Neuronal stem cell (in vitro differentiated cells): Measurements from ENCODE around the gene VPS13D. TPM values are rescaled to one million over a fixed set of nuclear protein-coding genes. Genes with fewer than 3 reads are reported as not detected.

ENCODE experiments used
- DNase-seq: peaks from one replicate; pipeline ENCODE4 v3.0.0-alpha.2; 2013; ENCODE audit warnings: low spot score
- H2AFZ ChIP-seq: one replicate; pipeline ENCODE4 v1.6.1; 2013; ENCODE audit warnings: mild to moderate bottlenecking, low read length, inconsistent platforms
- H2AK5ac ChIP-seq: 2 replicates; pipeline ENCODE4 v1.6.1; 2013; ENCODE audit warnings: low read depth, mild to moderate bottlenecking, inconsistent platforms, low read length, moderate library complexity, mixed read lengths
- H2BK120ac ChIP-seq: 2 replicates; pipeline ENCODE4 v1.6.1; 2013; ENCODE audit warnings: low read depth, mild to moderate bottlenecking, inconsistent platforms, low read length, moderate library complexity, mixed read lengths
- H2BK12ac ChIP-seq: one replicate; pipeline ENCODE4 v1.6.1; 2013; ENCODE audit warnings: low read length, inconsistent platforms
- H2BK15ac ChIP-seq: 2 replicates; pipeline ENCODE4 v1.6.1; 2013; ENCODE audit warnings: mild to moderate bottlenecking, low read length, inconsistent platforms, mixed read lengths
- H2BK5ac ChIP-seq: one replicate; pipeline ENCODE4 v1.6.1; 2013; ENCODE audit warnings: inconsistent platforms, mild to moderate bottlenecking, low read length, moderate library complexity
- H3K14ac ChIP-seq: one replicate; pipeline ENCODE4 v1.6.1; 2013; ENCODE audit warnings: low read length, inconsistent platforms
- H3K18ac ChIP-seq: 2 replicates; pipeline ENCODE4 v1.6.1; 2013; ENCODE audit warnings: low read length, inconsistent platforms
- H3K23ac ChIP-seq: 2 replicates; pipeline ENCODE4 v1.6.1; 2013; ENCODE audit warnings: low read depth, mild to moderate bottlenecking, mixed read lengths, low read length, inconsistent platforms; ENCODE audit not compliant: poor library complexity
- H3K27ac ChIP-seq: replicated peaks from 3 replicates; pipeline ENCODE4 v1.5.1; 2013; ENCODE audit warnings: low read length, inconsistent platforms
- H3K27me3 ChIP-seq, 3 experiments: 2 replicates each; pipeline ENCODE4 v1.6.1; 2013; ENCODE audit warnings: low read length in 3 of 3, mild to moderate bottlenecking in 2 of 3, inconsistent platforms in 1 of 3, low read depth in 1 of 3, mixed read lengths in 1 of 3, moderate library complexity in 1 of 3; ENCODE audit not compliant: control insufficient read depth in 3 of 3, insufficient read depth in 3 of 3
- H3K36me3 ChIP-seq, 2 donors: replicated peaks in 1 of 2; 2 replicates each; pipeline ENCODE4 v1.6.1; 2013; ENCODE audit warnings: low read length in 2 of 2; ENCODE audit not compliant: control insufficient read depth in 2 of 2, insufficient read depth in 2 of 2
- H3K4ac ChIP-seq: 2 replicates; pipeline ENCODE4 v1.6.1; 2013; ENCODE audit warnings: inconsistent platforms, mild to moderate bottlenecking, low read length, moderate library complexity
- H3K4me1 ChIP-seq, 2 donors: 1 replicate in 1 of 2; 2 replicates in 1 of 2; pipeline ENCODE4 v1.6.1; 2013; ENCODE audit warnings: low read length in 2 of 2, low read depth in 1 of 2; ENCODE audit not compliant: control insufficient read depth in 2 of 2, insufficient read depth in 1 of 2
- H3K4me2 ChIP-seq: one replicate; pipeline ENCODE4 v1.6.1; 2013; ENCODE audit warnings: mild to moderate bottlenecking, low read length, inconsistent platforms; ENCODE audit not compliant: insufficient read depth, poor library complexity, severe bottlenecking
- H3K4me3 ChIP-seq, 2 donors: 2 replicates each; pipeline ENCODE4 v1.5.1; 2013; ENCODE audit warnings: low read length in 2 of 2, mild to moderate bottlenecking in 2 of 2, inconsistent platforms in 1 of 2, moderate library complexity in 1 of 2
- H3K79me1 ChIP-seq: one replicate; pipeline ENCODE4 v1.6.1; 2013; ENCODE audit warnings: low read depth, mild to moderate bottlenecking, inconsistent platforms, low read length, moderate library complexity
- H3K9ac ChIP-seq: one replicate; pipeline ENCODE4 v1.6.1; 2013; ENCODE audit warnings: mild to moderate bottlenecking, low read depth, low read length, inconsistent platforms; ENCODE audit not compliant: poor library complexity
- H3K9me3 ChIP-seq, 2 donors: replicated peaks in 1 of 2; 2 replicates each; pipeline versions ENCODE3 to v1.6.1; 2013; ENCODE audit warnings: low read length in 2 of 2, mild to moderate bottlenecking in 2 of 2, inconsistent platforms in 1 of 2, low read depth in 1 of 2, mixed read lengths in 1 of 2, moderate library complexity in 1 of 2; ENCODE audit not compliant: control insufficient read depth in 2 of 2, insufficient read depth in 1 of 2
- H4K8ac ChIP-seq: one replicate; pipeline ENCODE4 v1.6.1; 2013; ENCODE audit warnings: low read depth, mild to moderate bottlenecking, inconsistent platforms, low read length, moderate library complexity
- H4K91ac ChIP-seq: one replicate; pipeline ENCODE4 v1.6.1; 2013; ENCODE audit warnings: low read length, low read depth, mild to moderate bottlenecking, inconsistent platforms; ENCODE audit not compliant: poor library complexity
- WGBS, 2 donors: extraction: QIAGEN DNeasy Blood & Tissue Kit; methylation state at CpG; one replicate each; pipeline ENCODE4 v1.1.7; 2013; ENCODE audit warnings: missing lambda C conversion rate in 2 of 2, mixed read lengths in 1 of 2; ENCODE audit not compliant: insufficient read length in 2 of 2, insufficient replicate concordance in 1 of 2; ENCODE audit errors: extremely low coverage in 2 of 2; 5-methylcytosine and 5-hydroxymethylcytosine counted together
- polyA plus RNA-seq, 2 experiments: library from polyadenylated mRNA; stranded (reverse); fragments of 200-250 nt; gene quantifications; one replicate each; pipeline ENCODE4 v1.2.3, GENCODE V29; 2013

VPS13D gene, protein sequence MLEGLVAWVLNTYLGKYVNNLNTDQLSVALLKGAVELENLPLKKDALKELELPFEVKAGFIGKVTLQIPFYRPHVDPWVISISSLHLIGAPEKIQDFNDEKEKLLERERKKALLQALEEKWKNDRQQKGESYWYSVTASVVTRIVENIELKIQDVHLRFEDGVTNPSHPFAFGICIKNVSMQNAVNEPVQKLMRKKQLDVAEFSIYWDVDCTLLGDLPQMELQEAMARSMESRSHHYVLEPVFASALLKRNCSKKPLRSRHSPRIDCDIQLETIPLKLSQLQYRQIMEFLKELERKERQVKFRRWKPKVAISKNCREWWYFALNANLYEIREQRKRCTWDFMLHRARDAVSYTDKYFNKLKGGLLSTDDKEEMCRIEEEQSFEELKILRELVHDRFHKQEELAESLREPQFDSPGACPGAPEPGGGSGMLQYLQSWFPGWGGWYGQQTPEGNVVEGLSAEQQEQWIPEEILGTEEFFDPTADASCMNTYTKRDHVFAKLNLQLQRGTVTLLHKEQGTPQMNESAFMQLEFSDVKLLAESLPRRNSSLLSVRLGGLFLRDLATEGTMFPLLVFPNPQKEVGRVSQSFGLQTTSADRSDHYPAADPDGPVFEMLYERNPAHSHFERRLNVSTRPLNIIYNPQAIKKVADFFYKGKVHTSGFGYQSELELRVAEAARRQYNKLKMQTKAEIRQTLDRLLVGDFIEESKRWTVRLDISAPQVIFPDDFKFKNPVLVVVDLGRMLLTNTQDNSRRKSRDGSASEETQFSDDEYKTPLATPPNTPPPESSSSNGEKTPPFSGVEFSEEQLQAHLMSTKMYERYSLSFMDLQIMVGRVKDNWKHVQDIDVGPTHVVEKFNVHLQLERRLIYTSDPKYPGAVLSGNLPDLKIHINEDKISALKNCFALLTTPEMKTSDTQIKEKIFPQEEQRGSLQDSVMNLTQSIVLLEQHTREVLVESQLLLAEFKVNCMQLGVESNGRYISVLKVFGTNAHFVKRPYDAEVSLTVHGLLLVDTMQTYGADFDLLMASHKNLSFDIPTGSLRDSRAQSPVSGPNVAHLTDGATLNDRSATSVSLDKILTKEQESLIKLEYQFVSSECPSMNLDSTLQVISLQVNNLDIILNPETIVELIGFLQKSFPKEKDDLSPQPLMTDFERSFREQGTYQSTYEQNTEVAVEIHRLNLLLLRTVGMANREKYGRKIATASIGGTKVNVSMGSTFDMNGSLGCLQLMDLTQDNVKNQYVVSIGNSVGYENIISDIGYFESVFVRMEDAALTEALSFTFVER (N-terminal part only)
- polyA plus RNA-seq (2013, experiment 1 of 2) = 4.5 TPM
- 4.2 TPM for polyA plus RNA-seq (2013, experiment 2 of 2)

DNA sequence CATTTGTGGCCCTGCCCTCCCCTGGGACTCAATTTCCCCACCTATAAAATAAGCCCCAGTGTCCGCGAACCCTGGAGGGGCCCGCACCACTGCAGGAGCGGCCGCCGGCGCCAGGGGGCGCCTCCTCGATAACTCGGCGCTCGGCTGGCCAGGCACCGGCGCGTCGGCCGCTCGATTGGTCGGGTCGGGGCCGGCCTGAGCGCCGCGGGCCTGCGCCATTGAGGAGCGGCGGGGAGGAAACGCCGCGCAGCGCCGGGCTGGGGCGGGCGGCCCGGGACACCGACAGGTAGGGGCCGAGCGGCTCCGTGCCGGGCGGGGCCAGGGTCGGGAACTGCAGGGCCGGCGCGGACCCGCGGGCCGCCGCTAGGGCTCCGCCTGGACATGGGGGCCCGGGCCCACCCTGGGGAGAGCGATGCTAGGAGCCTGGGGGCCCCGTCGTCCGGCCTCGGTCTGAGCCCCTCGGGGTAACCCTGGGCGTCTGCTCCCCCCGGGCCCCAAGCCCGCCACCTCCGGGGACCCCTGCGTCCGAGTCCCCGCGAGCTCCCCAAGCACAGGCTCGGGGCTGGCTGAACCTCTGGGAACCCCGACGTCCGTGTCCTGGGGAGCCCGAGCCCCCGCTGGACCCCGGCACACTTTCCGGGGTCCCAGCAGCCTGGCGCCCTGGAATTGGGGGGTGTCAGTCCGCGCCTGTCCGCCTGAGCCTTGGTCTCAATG, at the start of gene VPS13D:
TSS of gene VPS13D (plus strand) at position 196 of the 714 bp plus-strand sequence. CDS start 4,237 bp downstream, outside the sequence.
- peak within 1 kb of the TSS; percentile 84 for H3K4me2 ChIP-seq
- H4K8ac ChIP-seq = peak within 1 kb of the TSS; percentile 98
- peak within 1 kb of the TSS; percentile 93 for H2AFZ ChIP-seq
- no peaks in the 10 kb centered on the region for H3K9me3 ChIP-seq
- H4K91ac ChIP-seq = no peak within 1 kb of the TSS
- no peak within 1 kb of the TSS for H2BK15ac ChIP-seq
- peaks cover 3 to 4% of the 10 kb centered on the region in 2 donors for H3K4me1 ChIP-seq
- no peaks in the 10 kb centered on the region for H3K27me3 ChIP-seq
- peak within 1 kb of the TSS; percentile 90 for H3K18ac ChIP-seq
- H3K4me3 ChIP-seq = peak within 1 kb of the TSS; percentile 65 to 93
- H3K4ac ChIP-seq = no peak within 1 kb of the TSS
- peak within 1 kb of the TSS; percentile 86 for H3K9ac ChIP-seq
- H3K27ac ChIP-seq = no peak within 1 kb of the TSS
- H3K23ac ChIP-seq = peak within 1 kb of the TSS; percentile 76
- no CpG with 5 or more reads among the region's 77 CpGs for WGBS, 2 donors
- peaks cover 8% of the 10 kb centered on the region for H3K79me1 ChIP-seq
- peak within 1 kb of the TSS; percentile 28 for H2AK5ac ChIP-seq
- no peak within 1 kb of the TSS for H2BK5ac ChIP-seq
- no peak within 1 kb of the TSS for H2BK120ac ChIP-seq
- no peak within 1 kb of the TSS for H2BK12ac ChIP-seq
- H3K36me3 ChIP-seq = no peaks in the 10 kb centered on the region
- peak within 1 kb of the TSS; percentile 71 for H3K14ac ChIP-seq
- DNase-seq = peak; percentile 81

DNA sequence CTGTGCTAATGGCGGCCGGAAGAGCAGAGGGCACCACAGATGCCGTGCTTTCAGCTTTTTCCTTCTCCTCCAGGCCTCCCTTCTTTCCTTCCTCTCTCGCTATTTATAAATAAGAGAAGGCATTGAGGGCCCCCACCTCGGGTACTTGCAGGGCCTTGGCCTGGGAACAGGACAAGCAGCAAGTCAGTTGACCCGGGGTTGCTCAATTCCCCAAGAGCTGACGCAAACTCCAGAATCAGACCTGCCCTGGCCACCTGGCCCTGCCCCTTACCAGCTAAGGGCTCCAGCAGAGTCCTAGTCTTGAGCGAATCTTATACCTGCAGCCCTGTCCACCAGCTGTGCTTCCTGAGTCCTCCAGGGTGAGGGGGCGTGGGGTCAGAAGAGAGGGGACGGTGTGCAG, 49.5 kb upstream of the VPS13D start:
- Histone ChIP-seq H3K4me3 (no peak overlapping the region), H2AFZ (no peak overlapping the region), H3K14ac (no peak overlapping the region), H2BK5ac (no peak overlapping the region), H3K27me3 (no peaks in the 10 kb centered on the region), H2BK120ac (no peak overlapping the region), H3K9me3 (peaks cover 0 to 3% of the 10 kb centered on the region in 2 donors), H2AK5ac (no peak overlapping the region), H2BK12ac (no peak overlapping the region), H3K4me1 (peaks cover 21 to 35% of the 10 kb centered on the region in 2 donors), H3K4ac (no peak overlapping the region), H3K9ac (no peak overlapping the region), H4K8ac (no peak overlapping the region), H3K18ac (no peak overlapping the region), H4K91ac (no peak overlapping the region), H3K23ac (no peak overlapping the region), H3K79me1 (no peaks in the 10 kb centered on the region), H2BK15ac (no peak overlapping the region), H3K4me2 (no peak overlapping the region), H3K36me3 (no peaks in the 10 kb centered on the region), H3K27ac (no peak overlapping the region)
- DNase-seq = no peak
- WGBS, 2 donors = no CpG with 5 or more reads among the region's 10 CpGs

DNA sequence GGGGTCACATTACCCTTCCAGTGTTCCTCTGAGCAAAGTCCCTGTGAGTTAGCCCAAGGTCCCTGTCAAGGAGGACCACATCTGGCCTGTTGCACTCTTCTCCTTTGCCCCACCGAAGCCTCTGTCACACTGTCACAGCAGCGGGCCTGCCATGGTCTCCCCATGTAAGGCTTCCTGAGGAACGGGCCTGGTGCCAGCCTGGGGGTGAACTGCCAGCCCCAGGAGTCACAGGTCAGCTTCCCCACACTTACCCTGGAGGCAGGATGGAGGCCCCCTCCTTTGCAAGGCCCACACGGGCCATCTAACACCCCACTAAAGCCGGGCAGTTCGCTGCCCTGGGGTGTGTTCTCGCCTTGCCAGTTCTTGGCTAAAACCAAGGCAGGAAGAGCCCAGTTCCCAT, 48.9 kb upstream of the VPS13D start:
- no peak overlapping the region for H2BK12ac ChIP-seq
- H3K23ac ChIP-seq = no peak overlapping the region
- H2BK15ac ChIP-seq = no peak overlapping the region
- no CpG with 5 or more reads among the region's 7 CpGs for WGBS, 2 donors
- no peak overlapping the region for H2BK5ac ChIP-seq
- H3K14ac ChIP-seq = no peak overlapping the region
- H3K9me3 ChIP-seq = peaks cover 0 to 4% of the 10 kb centered on the region in 2 donors
- peaks cover 17 to 36% of the 10 kb centered on the region in 2 donors for H3K4me1 ChIP-seq
- DNase-seq = no peak
- H3K27me3 ChIP-seq = no peaks in the 10 kb centered on the region
- no peak overlapping the region for H4K8ac ChIP-seq
- no peak overlapping the region for H3K27ac ChIP-seq
- no peak overlapping the region for H3K9ac ChIP-seq
- no peak overlapping the region for H2BK120ac ChIP-seq
- no peak overlapping the region for H3K18ac ChIP-seq
- no peak overlapping the region for H3K4me3 ChIP-seq
- H2AFZ ChIP-seq = no peak overlapping the region
- no peaks in the 10 kb centered on the region for H3K36me3 ChIP-seq
- no peaks in the 10 kb centered on the region for H3K79me1 ChIP-seq
- no peak overlapping the region for H4K91ac ChIP-seq
- H3K4me2 ChIP-seq = no peak overlapping the region
- no peak overlapping the region for H3K4ac ChIP-seq
- no peak overlapping the region for H2AK5ac ChIP-seq
